GM12878 (cell line): ENCODE measurements around the gene OGFR.

ENCODE experiments used
- CHD1 ChIP-seq: IDR thresholded peaks from 2 replicates; pipeline ENCODE4 v1.6.1; 2012; ENCODE audit warnings: low read depth, low read length, improper control_type of control experiment
- CTCF ChIP-seq, 3 experiments: IDR thresholded peaks in 2 of 3; conservative IDR thresholded peaks in 1 of 3; 2 replicates each; pipeline ENCODE4 v1.5.1; 2011; ENCODE audit warnings: low read depth in 3 of 3, low read length in 3 of 3, mild to moderate bottlenecking in 3 of 3, control low read depth in 2 of 3, moderate library complexity in 2 of 3, inconsistent platforms in 1 of 3, mixed read lengths in 1 of 3; ENCODE audit not compliant: control insufficient read depth in 2 of 3, insufficient read depth in 1 of 3; ENCODE audit errors: extremely low read depth in 1 of 3
- IRF4 ChIP-seq: IDR thresholded peaks from 2 replicates; pipeline ENCODE4 v1.6.1; 2011; ENCODE audit warnings: low read depth, low read length
- RAD51 ChIP-seq: fragments of 450-650 bp; IDR thresholded peaks from 2 replicates; pipeline ENCODE4 v1.6.1; 2016; ENCODE audit warnings: moderate library complexity, mild to moderate bottlenecking, inconsistent platforms
- RCOR1 ChIP-seq: conservative IDR thresholded peaks from 2 replicates; pipeline ENCODE4 v1.6.1; 2012; ENCODE audit warnings: low read depth, low read length, improper control_type of control experiment
- SREBF2 ChIP-seq: IDR thresholded peaks from 2 replicates; pipeline ENCODE4 v1.6.1; 2012; ENCODE audit warnings: mild to moderate bottlenecking, low read length
- TAF1 ChIP-seq: IDR thresholded peaks from 2 replicates; pipeline ENCODE4 v1.6.1; 2011; ENCODE audit warnings: mild to moderate bottlenecking, low read depth, low read length, borderline replicate concordance
- TCF3 ChIP-seq: IDR thresholded peaks from 2 replicates; pipeline ENCODE4 v1.6.1; 2012; ENCODE audit warnings: low read depth, mild to moderate bottlenecking, low read length, borderline replicate concordance; ENCODE audit not compliant: insufficient read depth
- ZBTB4 ChIP-seq: fragments of 450-650 bp; formaldehyde crosslinking; IDR thresholded peaks from 2 replicates; pipeline ENCODE4 v1.4.0; 2022; ENCODE audit warnings: mild to moderate bottlenecking, moderate library complexity
- TF ChIP-seq, protein P1 (sequence below): IDR thresholded peaks from 2 replicates; pipeline ENCODE4 v1.6.1; 2012; ENCODE audit warnings: low read depth, low read length, improper control_type of control experiment

GRCh38 chr20:62772990-62773844, 31.4 kb upstream of the OGFR start:
- TF ChIP-seq RCOR1 (no peak), IRF4 (no peak), TCF3 (no peak), SREBF2 (no peak), ZBTB4 (CRISPR knock-in tag) (no peak), CTCF (IDR thresholded peaks at IDR 0.05 in 2 of 3, conservative IDR thresholded peaks at IDR 0.05 in 1 of 3; ENCODE audit: control insufficient read depth in 2 of 3, extremely low read depth in 1 of 3, insufficient read depth in 1 of 3, low read depth in 3 of 3, low read length in 3 of 3) (no peak), CHD1 (no peak), RAD51 (no peak), TAF1 (no peak)
- TF ChIP-seq, protein P1, sequence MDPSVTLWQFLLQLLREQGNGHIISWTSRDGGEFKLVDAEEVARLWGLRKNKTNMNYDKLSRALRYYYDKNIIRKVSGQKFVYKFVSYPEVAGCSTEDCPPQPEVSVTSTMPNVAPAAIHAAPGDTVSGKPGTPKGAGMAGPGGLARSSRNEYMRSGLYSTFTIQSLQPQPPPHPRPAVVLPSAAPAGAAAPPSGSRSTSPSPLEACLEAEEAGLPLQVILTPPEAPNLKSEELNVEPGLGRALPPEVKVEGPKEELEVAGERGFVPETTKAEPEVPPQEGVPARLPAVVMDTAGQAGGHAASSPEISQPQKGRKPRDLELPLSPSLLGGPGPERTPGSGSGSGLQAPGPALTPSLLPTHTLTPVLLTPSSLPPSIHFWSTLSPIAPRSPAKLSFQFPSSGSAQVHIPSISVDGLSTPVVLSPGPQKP, result no peak
